H1 (cell line): ENCODE measurements around the gene GGCX. TPM values are rescaled to one million over a fixed set of nuclear protein-coding genes. Genes with fewer than 3 reads are reported as not detected.

ENCODE experiments used
- polyA plus RNA-seq, 7 experiments: library from polyadenylated mRNA; depleted of rRNA in 3 of 7; stranded (reverse) in 5 of 7; unstranded in 2 of 7; fragments of >200 nt in 5 of 7; fragments of 200-250 nt in 2 of 7; gene quantifications; 1 replicate in 5 of 7; 2 replicates in 1 of 7; 4 replicates in 1 of 7; pipeline versions ENCODE4 v1.2.1 to v1.2.3, GENCODE V29; 2011 to 2013; ENCODE audit warnings: missing spikeins in 2 of 7, mixed read lengths in 2 of 7
- small RNA-seq: library from polyadenylated mRNA; stranded (forward); fragments of <200 nt; extraction: miRNeasy Mini kit (QIAGEN cat#:217004); gene quantifications from one replicate; pipeline ENCODE3, GENCODE V24; 2013; ENCODE audit not compliant: insufficient read depth
- total RNA-seq: library from RNA; stranded (reverse); fragmentation: NEBNext Ultra II Directional; extraction: Animal tissue kit (Norgen Biotek cat#: 25700); gene quantifications from 2 replicates; pipeline ENCODE4 v1.2.1, GENCODE V29; 2021

The GGCX gene
- total and polyA plus RNA-seq, 2 of the 8 experiments (the other 6 are each of a cell fraction or from before 2014, with no cell fraction given) = 29.4 to 33.8 TPM

Small RNA genes within 50 kb of the gene (small RNA-seq; reads per million reads assigned to genes)
- gene RN7SL126P = not detected

Other genes starting within 250 kb of the GGCX start
- 36.3 and 38.9 TPM in 2 replicates for gene TGOLN2, start 233.5 kb downstream of the GGCX start, total RNA-seq
- 31.1 and 33.9 TPM in 2 replicates for gene TGOLN2, start 233.5 kb downstream of the GGCX start, polyA plus RNA-seq (2011; rRNA removed)
- 13.6 and 15.8 TPM in 2 replicates for gene RETSAT, start 207.0 kb downstream of the GGCX start, total RNA-seq
- 16.7 and 20.7 TPM in 2 replicates for gene RETSAT, start 207.0 kb downstream of the GGCX start, polyA plus RNA-seq (2011; rRNA removed)
- 6.9 and 10.2 TPM in 2 replicates for gene ELMOD3, start 206.7 kb downstream of the GGCX start, total RNA-seq
- gene ELMOD3, start 206.7 kb downstream of the GGCX start, polyA plus RNA-seq (2011; rRNA removed) = 8.5 and 9.3 TPM in 2 replicates
- 78.6 and 80.5 TPM in 2 replicates for gene CAPG, start 151.1 kb downstream of the GGCX start, total RNA-seq
- 89.0 and 114 TPM in 2 replicates for gene CAPG, start 151.1 kb downstream of the GGCX start, polyA plus RNA-seq (2011; rRNA removed)
- 1.3 TPM in 1 of 2 replicates, not detected in the other for gene SH2D6, start 142.8 kb downstream of the GGCX start, total RNA-seq
- gene SH2D6, start 142.8 kb downstream of the GGCX start, polyA plus RNA-seq (2011; rRNA removed) = 0.17 and 0.42 TPM in 2 replicates
- gene MAT2A, start 22.3 kb downstream of the GGCX start, total RNA-seq = 297 and 307 TPM in 2 replicates
- 186 and 255 TPM in 2 replicates for gene MAT2A, start 22.3 kb downstream of the GGCX start, polyA plus RNA-seq (2011; rRNA removed)
- 34.4 and 38.1 TPM in 2 replicates for gene VAMP8, start 16.1 kb upstream of the GGCX start, total RNA-seq
- 55.2 and 69.7 TPM in 2 replicates for gene VAMP8, start 16.1 kb upstream of the GGCX start, polyA plus RNA-seq (2011; rRNA removed)
- 4.7 and 5.2 TPM in 2 replicates for gene VAMP5, start 22.9 kb upstream of the GGCX start, total RNA-seq
- 13.4 and 14.2 TPM in 2 replicates for gene VAMP5, start 22.9 kb upstream of the GGCX start, polyA plus RNA-seq (2011; rRNA removed)
- gene RNF181, start 34.3 kb upstream of the GGCX start, total RNA-seq = 97.2 and 99.5 TPM in 2 replicates
- 398 and 514 TPM in 2 replicates for gene RNF181, start 34.3 kb upstream of the GGCX start, polyA plus RNA-seq (2011; rRNA removed)
- 19.8 and 22.4 TPM in 2 replicates for gene TMEM150A, start 41.2 kb upstream of the GGCX start, total RNA-seq
- gene TMEM150A, start 41.2 kb upstream of the GGCX start, polyA plus RNA-seq (2011; rRNA removed) = 29.9 and 42.6 TPM in 2 replicates
- gene C2orf68, start 50.6 kb upstream of the GGCX start, total RNA-seq = 40.9 and 46.3 TPM in 2 replicates
- 47.2 and 49.4 TPM in 2 replicates for gene C2orf68, start 50.6 kb upstream of the GGCX start, polyA plus RNA-seq (2011; rRNA removed)
- gene USP39, start 54.7 kb upstream of the GGCX start, total RNA-seq = 86.2 and 90.4 TPM in 2 replicates
- gene USP39, start 54.7 kb upstream of the GGCX start, polyA plus RNA-seq (2011; rRNA removed) = 76.3 and 81.5 TPM in 2 replicates
- not detected in 2 replicates for gene SFTPB, start 106.7 kb upstream of the GGCX start, total RNA-seq
- gene SFTPB, start 106.7 kb upstream of the GGCX start, polyA plus RNA-seq (2011; rRNA removed) = not detected in 2 replicates
- not detected in 2 replicates for gene GNLY, start 132.9 kb upstream of the GGCX start, total RNA-seq
- 0.03 TPM in 1 of 2 replicates, not detected in the other for gene GNLY, start 132.9 kb upstream of the GGCX start, polyA plus RNA-seq (2011; rRNA removed)
- 0.50 and 0.54 TPM in 2 replicates for gene ATOH8, start 192.5 kb upstream of the GGCX start, total RNA-seq
- gene ATOH8, start 192.5 kb upstream of the GGCX start, polyA plus RNA-seq (2011; rRNA removed) = 0.53 and 0.74 TPM in 2 replicates